SKM-1 treated with dmso at 0.1 percent for 144 hours (cell line): ENCODE data around the gene CMTM8.

Experiments used
- DNase-seq: peaks from one replicate; lab custom pipeline; 2025; ENCODE audit not compliant: unreplicated experiment; lab: John Stamatoyannopoulos, UW

The CMTM8 gene

DNA sequence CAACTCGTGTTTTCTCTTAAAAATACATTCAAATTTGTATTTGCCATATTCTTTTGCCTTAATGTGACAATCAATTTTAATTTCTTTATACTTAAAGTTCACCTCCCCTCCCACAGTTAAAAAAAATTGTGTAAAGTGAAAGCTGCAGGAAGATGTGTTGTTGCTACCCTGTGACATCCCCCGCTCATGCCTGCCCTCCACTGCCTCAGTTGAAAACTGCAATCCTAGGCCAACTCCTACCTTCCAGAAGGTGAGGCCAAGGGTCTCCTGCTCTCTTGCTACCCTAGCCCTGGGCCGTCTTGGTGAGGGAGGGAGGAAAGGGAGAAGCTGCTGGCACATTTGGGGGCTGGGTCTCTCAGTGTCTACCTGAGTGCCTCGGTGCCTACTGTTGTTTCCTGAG lies 96.2 kb downstream of the CMTM8 start:
- DNase-seq, result no peak

DNA sequence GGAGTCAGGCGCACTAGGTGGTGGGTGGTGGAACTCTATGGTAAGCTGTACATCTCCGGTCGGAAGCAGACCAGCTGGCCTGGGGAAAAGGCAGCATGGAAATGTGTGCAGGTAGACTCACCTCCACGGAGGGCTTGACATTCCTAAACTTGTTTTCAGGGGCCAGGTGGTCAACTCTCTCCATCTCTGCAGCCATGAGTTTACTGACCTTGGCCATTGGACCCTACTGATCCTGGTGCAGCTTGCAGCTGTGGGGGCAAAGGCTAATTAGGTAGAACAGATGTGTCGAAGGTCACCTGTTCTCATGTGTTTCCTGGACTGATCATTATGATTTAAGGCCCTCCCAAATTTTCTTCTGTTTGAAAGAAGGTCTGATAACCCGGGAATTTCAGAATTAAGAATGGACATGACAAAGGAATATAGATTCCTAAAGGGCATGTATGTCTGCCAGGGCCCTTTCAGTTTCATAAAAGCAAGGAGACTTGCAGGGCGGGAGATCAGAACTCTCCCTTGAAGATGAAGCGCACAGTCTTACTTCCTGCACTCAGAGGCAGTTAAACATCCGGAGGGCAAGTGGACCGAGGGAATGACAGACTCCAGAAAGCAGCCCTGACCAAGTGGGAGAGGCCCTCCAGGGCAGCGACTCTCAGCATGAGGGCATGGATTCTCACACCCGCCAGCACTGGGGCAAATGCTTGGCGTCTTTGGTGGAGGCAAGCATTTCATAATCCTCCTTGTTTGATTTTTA lies 97.1 kb downstream of the CMTM8 start:
- DNase-seq, result no peak

DNA sequence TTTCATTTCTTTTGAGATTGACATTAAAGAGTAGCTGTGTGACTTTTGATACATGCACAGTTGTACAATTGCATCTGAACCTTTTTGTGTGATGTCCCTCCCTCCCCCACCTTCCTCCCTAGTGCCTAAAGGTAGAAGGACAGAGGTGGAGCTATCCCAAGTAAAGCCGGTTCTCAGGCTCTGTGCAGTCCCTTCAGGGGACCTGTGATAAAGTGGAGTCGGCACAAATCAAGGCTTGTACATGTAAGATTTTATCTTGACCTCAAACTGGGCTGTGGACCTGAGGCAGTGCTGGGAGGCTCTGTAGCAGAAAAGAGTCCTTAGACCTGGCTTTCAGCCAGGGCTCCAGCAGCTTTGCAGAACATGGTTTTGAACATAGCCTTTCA lies 97.6 kb downstream of the CMTM8 start:
- no peak for DNase-seq

DNA sequence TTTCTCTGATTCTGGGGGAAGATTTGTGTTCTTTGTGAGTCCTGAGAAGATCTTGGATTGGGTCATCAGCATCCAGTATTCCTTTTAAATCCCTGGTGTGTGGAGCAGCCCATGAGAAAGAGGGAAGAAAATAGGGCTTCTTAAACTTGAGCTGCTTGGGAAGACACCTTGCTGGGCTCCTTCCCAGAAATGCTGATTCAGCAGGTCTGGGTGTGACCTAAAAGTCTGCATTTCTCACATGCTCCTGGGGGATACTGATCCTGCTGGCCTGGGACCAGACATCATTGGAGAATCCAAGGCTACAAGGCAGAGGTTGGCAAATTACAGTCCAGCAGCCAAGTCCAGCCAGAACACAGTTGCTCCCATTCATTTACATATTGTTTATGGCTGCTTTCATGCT lies 99.0 kb downstream of the CMTM8 start:
- DNase-seq, result no peak

DNA sequence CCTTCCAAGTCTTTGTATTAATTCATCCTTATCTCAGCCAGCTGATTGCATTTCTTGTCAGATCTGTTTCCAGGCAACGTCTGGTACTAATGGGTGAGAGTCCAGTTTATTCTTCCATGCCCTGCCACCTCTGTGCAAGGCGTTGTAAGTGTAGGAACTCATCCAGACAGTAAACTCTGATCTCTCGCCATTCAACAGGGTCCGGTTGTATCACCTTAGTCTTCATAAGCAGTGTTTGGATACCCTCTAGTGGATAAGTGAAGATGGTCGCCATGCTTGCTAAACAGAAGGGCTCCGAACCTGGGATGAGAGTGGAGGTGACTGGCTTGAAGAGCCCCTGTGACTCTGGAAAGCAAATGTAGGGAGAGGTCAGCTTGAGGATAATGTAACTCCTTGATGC lies 101.6 kb downstream of the CMTM8 start:
- no peak for DNase-seq

DNA sequence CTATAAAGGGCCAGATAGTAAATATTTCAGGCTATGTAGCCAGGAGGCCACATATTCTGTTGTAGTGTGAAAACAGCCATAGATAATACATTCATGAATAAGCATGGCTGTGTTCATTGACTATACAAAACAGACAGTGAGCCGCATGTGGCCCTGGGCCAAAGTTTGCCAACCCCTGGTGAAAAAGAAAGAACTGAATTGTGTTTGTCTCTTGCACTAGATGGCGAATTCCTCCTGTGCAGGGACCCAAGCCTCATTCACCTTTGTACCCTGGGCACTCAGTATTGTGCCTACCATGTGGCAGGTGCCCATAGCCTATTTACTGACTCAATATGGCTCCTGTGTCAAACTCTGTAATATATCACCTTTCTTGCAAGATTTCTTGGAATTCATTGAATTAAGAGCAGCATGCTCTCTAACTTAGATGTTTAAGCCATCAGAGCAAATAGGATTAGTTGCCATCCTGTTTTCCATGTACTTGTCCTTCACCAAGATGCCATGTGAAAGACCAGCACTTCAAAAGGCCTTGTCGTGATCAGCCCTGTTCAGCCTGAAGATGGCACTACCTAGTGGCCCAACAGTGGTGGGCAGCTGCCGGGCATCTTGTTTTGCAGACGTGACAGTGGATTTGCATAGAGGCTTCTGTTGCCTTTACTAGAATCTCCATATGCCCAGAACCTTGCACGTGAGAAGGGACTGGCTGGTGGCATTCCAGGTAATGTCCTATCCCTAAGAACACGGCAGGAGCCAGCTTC lies 102.3 kb downstream of the CMTM8 start:
- DNase-seq, result no peak

DNA sequence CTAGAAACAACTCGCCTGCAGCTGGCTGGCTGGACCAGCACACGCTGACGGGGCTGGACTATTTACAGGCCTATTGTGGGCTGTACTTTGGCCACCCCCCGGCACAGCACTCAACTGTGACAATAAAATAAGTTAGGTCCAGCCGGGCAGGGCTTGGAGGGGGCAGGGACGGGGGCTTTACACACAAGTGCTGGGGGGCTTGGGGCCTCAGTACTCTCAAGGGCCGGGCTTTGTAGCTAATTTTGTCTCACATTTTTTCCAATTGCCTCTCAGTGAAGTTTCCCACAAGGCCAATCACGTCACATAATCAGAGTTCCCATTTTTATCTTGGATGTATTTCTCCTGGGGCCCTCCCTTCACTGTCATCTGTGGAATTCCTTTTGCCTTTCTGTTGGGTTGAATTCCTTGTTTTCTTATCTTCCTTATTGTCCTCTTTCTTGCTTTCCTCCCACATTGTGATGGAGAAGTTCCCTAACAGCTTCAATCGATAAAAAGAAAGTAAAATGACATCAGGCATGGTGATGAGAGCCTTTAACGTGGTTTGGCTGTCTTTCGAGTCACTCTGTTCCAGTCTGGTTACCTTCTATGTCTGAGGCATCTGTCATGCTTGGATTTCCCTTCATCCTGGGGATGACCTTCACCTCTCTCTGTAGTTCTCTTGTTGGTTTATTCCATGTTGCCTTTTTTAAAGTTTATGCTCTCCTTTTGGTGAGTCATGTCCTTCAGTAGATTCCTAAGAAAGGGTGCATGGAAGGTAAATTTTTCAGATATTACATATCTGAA lies 109.1 kb downstream of the CMTM8 start:
- DNase-seq, result no peak

DNA sequence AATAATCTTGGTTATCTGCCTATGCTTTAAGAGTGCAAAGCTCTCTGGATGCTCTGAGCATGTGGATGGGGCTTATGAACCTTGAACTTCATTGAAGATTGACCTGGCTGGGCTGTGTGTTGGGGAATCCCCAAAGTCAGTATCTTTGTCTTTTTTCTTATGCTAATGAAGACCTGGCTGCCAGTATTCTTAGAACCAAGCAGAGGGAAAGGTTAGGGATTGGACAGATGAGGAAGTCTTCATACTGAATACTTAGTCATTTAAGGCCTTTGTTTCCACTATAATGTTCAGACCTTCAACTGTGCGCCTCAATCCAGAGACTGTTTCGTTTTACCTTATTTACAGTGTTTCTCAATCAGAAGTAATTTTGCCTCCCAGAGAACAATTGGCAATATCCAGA lies 110.7 kb downstream of the CMTM8 start:
- no peak for DNase-seq

DNA sequence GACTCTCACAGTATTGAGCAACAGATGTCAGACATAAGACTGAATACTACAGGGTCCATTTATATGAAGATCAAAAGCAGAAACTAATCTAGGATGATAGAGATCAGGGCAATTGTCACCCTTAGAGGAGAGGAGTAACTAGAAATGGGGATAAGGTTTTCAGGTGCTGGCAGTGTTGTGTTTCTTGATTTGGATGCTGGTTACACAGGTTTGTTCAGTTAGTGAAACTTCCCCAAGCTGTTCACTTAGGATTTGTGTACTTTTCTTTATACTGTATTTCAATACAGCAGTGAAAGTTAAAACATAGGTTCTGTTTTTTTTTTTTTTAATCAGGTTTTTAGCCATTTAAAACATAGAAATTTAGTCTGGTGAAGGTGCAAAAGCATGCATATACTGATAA lies 114.1 kb downstream of the CMTM8 start:
- DNase-seq, result peak; percentile 28

DNA sequence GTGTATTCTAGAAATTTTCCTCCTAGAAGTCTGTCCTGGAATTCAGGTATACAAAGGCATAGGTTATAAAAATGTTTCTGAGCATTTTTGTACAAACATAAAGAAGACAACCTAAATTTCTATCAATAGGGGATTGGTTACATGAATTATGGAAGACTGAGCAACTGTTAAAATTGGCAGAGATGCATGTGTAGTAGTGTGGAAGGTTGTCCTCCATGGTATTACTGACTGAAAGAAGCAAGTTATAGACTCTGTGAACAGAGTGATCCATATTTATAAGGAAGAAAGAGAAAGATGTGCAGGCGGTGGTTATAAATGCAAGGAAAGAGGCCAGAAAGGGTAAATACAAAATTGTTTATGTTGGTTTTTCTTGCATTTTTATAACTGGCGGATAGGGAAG lies 114.9 kb downstream of the CMTM8 start:
- no peak for DNase-seq

DNA sequence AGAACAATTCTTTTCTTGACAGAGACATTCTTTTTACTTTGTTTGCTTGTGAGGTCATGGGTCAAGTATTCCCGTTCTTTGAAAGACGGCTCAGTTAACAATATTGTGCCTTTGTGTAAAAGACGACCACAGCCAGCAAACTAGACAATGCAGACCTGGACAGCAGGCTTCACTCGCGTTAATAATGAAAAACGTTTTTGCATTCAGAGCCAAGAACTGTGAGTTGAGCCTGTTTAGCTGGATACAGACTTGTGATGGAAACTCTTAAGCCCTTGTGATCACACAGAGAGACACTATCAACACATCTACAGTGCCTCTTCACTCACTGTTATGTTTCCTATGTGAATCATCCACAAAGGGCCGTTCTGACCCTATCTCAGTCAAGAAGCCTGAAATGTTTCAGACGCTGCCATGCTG lies 115.9 kb downstream of the CMTM8 start:
- no peak for DNase-seq

DNA sequence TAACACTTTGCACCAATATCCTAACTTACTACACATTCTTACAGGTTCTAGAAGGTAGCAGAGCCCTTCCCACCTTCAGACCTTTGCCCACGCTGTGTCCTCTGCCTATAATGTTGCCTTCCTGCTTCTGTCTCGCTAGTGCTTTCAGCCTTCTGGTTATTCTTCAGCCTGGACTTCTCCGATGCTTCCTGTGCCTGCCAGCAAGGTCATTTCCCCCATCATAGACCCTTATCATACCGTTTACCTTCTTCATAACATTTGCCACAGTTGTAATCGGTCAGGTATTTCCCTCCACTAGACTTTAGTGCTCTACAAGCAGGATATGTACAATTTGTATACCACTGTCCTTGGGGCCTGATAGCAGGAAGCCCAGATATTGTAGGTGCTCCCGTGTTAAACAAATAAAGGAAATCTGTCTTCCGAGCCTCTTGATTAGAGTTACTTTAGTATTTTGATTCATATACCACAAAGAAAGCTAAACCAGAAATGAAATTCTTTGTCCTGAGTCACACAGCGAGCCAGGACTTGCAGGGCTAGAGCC lies 117.3 kb downstream of the CMTM8 start:
- DNase-seq, result no peak

DNA sequence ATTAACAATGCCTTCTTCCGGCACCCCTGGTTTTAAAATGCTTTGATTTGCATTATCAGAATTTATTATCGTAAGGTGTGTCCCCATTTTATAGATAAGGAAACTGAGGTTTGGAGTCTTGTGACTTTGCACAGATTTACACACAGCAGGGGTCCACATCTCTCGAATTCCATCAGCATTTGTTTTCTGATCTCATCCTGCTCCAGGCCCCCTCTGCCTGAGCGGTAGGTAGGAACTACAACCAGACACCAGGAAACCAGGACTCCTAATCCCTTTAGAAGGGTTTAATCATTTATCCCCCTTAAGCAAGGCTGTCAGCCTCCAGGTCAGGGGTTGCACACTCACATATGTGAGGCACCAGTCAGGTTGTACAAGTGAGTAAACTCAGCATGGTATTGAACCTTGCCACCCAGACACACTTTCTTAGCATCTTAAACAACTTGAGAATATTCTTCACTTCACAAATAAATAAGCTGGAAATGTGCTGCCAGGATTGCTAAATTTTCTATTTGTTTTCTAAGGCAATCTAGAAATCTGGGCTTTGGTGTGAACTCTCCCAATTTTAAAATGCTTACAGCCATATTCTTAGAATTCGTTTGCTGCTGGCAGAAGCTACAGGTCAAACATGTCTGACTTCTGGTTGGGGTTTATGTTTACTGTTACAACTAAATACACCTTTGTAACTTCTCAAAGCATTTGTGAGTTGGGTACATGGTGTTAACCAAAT lies 121.4 kb downstream of the CMTM8 start:
- no peak for DNase-seq

DNA sequence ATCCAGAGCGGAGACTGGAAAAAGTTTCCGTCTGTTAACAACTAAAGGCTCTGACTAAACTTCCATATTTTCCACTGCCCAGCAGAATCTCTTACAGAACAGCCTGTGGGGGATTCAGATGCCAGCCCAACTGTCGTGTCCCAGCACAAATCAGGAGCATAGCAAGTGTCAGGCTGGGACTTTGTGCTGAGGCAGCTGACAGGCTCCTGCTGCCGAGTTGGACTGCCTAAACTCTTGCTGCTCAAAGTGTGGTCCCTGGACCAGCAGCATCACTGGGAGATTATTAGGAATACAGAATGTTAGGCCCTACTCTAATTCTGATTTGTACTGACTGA lies 122.0 kb downstream of the CMTM8 start:
- DNase-seq, result no peak

DNA sequence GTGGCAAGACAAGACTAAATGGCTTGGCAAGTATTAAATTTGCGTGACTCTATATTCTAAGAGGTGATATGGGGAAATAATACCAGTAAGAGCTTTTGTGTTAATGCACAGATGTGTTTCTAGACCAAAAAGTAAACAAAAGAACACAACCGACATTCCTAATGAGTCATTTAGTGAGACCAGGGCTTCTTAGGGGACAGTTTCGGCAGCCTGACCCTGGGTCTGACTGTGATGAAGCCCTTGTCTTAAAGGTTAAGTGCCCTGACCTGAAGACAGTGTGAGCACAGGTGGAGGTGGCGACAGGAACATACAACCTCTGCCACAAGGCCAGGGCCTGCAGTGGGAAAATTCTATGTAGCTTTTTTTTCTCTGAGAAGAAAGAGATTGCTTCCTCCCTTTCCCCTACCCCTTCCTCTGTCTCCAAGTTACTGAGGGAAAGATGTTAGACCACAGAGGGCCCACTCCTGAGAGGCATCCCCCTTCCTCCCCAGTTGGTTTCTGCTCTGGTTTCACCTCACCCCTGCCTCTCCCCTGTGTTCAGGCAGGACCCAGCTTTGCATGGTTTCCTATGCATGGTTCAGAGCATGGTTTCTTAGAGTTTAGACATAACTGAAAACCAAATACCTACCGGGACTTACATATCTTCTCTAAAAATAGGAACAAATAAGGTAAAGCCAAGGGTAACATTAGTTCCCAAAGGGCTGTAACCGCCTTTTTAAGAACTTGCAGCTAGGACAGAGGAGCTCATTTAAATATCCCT lies 128.3 kb downstream of the CMTM8 start:
- no peak for DNase-seq

DNA sequence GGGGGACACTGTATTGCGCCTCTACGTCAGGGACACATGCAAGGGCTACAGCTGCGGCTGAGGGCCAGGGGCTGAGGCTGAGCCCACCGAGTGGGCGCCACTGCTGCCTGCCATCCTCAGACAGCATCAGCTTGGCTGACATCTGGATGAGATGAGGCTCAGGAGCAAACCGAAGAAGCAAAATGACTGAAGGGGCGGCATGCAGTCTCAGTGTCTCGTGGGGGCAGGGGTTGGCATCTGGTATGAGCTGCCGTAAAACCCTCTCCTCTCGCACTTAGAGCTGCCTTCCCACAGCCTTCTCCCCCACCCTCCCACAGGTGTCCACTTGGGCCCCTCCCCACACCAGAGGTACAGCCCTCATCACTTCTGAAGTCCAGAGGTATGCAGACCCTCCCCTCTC lies 129.0 kb downstream of the CMTM8 start:
- DNase-seq, result no peak

DNA sequence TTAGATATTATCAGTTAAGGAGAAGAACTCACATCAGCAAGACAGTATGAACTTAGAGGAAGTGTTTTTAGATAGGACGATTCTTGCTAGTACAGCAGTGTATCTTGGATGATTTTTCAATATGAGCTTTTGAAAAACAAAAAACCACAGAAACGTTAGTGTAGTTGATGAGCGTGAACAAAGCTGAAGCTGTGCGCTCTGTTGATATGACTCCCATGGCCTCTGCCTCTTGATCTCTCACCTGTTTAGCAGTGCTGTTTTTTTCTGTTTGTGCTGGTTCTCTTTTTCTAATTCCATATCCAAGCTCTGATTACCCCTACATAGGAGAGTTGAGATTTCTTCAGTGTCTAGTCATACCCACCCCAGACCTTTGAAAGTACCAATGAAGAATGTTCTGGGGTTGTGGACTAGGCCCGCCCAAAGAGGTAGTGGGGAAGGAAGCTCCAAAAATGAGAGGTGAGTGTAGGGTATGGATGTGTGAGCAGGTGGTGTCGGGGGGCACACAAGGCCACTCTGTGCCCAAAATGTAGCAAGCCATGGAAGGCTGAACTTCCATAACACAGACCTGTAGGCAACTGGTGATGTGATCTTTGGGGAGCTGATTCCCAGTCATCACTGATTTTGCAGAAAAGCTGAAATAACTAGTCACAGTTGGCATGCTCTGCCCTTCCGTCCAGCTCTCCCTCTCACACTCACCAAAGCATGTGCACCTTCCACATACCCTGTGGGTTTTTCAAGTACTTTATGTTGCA lies 133.2 kb downstream of the CMTM8 start:
- no peak for DNase-seq

DNA sequence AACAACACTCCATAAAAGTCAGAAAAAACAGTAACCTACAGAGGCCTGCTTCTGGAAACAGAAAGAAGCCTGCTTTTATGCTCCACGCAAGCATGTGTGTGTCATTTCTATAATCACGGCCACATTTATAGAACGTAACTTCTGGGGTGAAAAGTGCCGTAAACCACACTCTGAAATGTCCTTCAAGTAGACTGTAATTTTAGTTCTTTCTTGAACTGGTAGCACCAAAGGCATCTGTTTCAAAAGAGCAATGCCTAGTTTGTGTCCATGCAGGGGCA lies 133.7 kb downstream of the CMTM8 start:
- no peak for DNase-seq

DNA sequence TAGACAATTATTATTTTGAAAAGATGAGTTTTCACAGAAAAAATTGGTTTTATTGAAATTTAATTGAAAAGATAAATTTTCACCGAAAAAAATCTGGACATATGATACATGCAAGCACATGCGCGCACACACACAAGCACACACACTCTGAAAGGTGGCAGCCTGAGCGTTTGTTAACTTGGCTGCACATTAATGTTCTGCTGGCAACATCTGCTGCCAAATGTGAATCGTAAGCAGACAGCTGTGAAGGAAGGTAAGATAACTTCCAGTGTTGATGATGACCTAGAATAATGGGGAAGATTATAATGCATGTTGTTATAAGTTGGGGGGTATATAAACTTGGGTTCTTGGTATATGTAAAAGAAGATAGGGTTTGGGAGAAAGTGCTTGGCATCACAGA lies 134.8 kb downstream of the CMTM8 start:
- no peak for DNase-seq

DNA sequence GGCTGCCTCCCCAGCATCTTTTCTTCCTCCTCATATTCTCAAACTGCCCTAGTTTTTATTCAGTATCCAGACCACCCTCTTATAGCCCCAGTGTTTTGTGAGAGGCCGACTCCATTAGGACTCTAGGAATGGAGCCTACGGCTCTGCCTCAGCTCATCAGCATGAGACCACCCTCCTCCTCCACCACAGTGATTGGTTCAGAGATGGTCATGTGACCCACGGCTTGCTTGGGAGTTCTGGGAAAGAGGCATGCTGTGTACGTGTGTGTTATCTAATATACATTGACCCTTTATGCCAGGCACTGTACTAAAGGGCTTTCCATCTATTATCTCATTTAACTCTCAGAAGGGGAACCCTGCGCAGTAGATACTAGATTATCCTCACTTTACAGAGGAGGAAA lies 135.4 kb downstream of the CMTM8 start:
- no peak for DNase-seq
